GM13977 (cell line): ENCODE data around the gene NLN.
"Not testable (repeated sequence)": the region's sequence is repeated elsewhere in the genome, so short reads cannot be mapped to it uniquely, and the experiment has no call there.

Experiments
- DNase-seq: peaks from one replicate; pipeline ENCODE4 v3.0.0; 2012; ENCODE audit warnings: low spot score
- in situ Hi-C: fragments of 300-500 bp; cut with MboI; formaldehyde crosslinking; loops from one replicate; pipeline ENCODE4 v1.12.0; 2022; ENCODE audit warnings: low sequenced_read_pairs, low pct_unique_long_range_greater_than_20kb, mixed read lengths, inconsistent platforms; ENCODE audit not compliant: unreplicated experiment
- TF ChIP-seq, protein P1 (sequence below): IDR thresholded peaks from 2 replicates; pipeline ENCODE4 v1.5.1; 2012; ENCODE audit warnings: mild to moderate bottlenecking, control low read depth; ENCODE audit not compliant: insufficient read depth; ENCODE audit errors: extremely low read depth, missing control alignments

The NLN gene

DNA sequence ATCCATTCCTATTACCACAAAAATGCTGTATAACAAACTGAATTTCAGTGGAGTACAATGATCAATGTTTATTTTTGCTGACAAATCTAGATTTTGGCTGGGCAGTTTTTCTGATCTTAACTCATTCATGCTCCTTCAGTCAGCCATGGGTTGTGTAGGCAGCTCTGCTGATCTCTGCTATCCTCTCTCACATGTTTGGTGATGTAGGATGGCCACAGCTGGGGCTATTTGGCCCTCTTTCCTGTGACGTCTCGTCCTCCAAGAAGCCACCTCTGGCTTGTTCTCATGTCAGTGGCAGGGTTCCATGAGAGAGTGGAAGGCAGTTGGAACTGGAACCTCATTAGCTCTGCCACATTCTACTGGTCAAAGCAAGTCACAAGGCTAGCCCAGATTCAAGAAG is 8.9 kb downstream of the NLN start:
- no peak for DNase-seq
- TF ChIP-seq, protein P1, sequence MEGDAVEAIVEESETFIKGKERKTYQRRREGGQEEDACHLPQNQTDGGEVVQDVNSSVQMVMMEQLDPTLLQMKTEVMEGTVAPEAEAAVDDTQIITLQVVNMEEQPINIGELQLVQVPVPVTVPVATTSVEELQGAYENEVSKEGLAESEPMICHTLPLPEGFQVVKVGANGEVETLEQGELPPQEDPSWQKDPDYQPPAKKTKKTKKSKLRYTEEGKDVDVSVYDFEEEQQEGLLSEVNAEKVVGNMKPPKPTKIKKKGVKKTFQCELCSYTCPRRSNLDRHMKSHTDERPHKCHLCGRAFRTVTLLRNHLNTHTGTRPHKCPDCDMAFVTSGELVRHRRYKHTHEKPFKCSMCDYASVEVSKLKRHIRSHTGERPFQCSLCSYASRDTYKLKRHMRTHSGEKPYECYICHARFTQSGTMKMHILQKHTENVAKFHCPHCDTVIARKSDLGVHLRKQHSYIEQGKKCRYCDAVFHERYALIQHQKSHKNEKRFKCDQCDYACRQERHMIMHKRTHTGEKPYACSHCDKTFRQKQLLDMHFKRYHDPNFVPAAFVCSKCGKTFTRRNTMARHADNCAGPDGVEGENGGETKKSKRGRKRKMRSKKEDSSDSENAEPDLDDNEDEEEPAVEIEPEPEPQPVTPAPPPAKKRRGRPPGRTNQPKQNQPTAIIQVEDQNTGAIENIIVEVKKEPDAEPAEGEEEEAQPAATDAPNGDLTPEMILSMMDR, result no peak
- in situ Hi-C loops, result no loop called here

DNA sequence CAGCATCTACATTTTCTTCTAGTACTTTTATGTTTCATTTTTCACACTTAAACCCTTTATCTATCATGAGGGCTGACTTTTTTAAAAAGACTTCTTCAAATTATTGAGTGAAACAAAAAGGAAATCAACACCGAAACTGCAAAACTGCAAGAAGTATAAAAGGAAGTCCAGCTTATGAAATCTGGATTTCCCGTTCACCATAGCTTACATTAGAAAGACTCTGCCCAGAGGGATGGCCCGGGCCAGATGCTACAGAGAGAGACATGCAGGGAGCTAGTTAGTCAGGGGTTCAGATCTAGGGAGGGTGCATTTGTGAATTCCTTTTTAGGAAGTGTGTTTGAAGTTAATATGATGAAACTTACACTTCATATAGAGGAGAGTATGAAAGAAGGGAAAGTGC is 10.0 kb downstream of the NLN start:
- in situ Hi-C loops, DNase-seq: not testable (repeated sequence)

DNA sequence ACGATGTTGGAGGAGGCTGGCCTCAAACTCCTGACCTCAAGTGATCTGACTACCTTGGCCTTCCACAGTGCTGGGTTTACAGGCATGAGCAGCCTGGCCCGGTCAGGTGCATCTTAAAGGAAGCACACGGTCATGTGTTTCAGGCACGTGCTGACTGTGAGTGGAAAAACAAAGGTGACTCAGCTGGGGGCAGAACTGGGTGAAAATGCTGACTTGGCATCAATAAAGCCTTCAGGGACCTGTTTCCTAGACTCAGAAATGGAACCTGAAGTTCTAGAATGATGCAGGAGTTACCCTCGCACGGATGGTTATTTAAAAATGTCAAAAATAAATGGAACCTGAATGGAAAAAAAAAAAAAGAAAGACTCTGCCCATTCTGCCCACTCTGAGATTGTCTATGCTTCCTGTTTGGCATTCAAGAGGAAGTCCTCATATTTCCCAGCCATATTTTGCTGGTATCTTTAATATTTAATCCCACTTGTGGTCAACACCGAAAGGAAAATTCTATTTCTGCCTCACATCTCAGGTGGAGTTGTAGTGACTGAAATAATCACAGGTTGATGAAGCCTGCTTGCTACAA is 12.3 kb downstream of the NLN start:
- DNase-seq, result not testable (repeated sequence)

DNA sequence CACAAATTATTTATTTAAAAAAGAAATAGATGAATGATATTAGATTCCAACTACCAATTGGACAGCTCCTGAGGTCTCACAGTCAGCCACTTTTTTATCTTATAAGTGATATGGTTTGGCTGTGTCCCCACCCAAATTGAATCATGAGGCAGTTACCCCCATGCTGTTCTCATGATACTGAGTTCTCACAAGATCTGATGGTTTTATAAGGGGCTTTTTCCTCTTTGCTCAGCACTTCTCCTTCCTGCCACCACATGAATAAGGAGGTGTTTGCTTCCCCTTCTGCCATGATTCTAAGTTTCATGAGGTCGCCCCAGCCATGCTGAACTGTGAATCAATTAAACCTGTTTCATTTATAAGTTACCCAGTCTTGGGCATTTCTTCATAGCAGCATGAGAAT is 12.9 kb downstream of the NLN start:
- in situ Hi-C loops, result no loop called here
- TF ChIP-seq, protein P1, result no peak
- no peak for DNase-seq

More for the DNA sequence above, 12.3 kb downstream of the NLN start:
- in situ Hi-C loops, result not testable (repeated sequence)

- no peak for DNase-seq
- TF ChIP-seq, protein P1, result no peak
- in situ Hi-C loops, result no loop called here
These were observed 14.0 kb downstream of the NLN start for GRCh38 chr5:65736011-65736410.

DNA sequence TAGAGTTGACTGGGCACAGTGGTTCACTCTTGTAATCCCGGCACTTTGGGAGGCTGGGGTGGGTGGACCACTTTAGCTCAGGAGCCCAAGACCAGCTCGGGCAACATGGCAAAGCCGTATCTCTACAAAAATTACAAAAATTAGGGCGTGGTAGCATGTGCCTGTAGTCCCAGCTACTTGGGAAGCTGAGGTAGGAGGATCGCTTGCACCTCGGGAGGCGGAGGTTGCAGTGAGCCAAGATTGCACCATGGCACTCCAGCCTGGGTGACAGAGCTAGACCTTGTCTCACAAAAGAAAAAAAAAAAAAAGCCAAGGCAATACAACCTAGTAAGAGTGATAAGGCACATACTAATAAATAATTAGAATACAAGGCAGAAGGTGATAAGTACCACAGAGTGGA is 15.8 kb downstream of the NLN start:
- TF ChIP-seq, protein P1, result no peak
- DNase-seq, result no peak
- in situ Hi-C loops, result no loop called here

GRCh38 chr5:65738305-65738704 is 16.3 kb downstream of the NLN start:
- no peak for DNase-seq
- in situ Hi-C loops, result no loop called here
- TF ChIP-seq, protein P1, result no peak

DNA sequence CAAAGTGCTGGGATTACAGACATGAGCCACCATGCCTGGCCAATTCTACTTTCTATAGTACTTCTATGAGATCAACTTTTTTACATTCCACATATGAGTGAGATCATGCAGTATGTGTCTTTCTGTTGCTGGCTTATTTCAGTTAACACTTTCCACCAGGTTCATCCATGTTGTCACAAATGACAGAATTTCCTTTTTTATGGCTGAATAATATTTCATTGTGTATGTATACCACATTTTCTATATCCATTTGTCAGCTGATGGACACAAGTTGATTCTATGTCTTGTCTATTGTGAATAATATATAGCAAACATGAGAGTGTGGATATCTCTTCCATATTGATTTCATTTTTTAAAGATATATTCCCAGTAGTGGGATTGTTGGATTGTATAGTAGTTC is 17.2 kb downstream of the NLN start:
- no peak for DNase-seq
- in situ Hi-C loops, result no loop called here
- TF ChIP-seq, protein P1, result no peak
